ENCODE measurements around the gene KRTAP5-11.
"Not testable (repeated sequence)": the region's sequence is repeated elsewhere in the genome, so short reads cannot be mapped to it uniquely, and the experiment has no call there.

KRTAP5-11 gene

DNA sequence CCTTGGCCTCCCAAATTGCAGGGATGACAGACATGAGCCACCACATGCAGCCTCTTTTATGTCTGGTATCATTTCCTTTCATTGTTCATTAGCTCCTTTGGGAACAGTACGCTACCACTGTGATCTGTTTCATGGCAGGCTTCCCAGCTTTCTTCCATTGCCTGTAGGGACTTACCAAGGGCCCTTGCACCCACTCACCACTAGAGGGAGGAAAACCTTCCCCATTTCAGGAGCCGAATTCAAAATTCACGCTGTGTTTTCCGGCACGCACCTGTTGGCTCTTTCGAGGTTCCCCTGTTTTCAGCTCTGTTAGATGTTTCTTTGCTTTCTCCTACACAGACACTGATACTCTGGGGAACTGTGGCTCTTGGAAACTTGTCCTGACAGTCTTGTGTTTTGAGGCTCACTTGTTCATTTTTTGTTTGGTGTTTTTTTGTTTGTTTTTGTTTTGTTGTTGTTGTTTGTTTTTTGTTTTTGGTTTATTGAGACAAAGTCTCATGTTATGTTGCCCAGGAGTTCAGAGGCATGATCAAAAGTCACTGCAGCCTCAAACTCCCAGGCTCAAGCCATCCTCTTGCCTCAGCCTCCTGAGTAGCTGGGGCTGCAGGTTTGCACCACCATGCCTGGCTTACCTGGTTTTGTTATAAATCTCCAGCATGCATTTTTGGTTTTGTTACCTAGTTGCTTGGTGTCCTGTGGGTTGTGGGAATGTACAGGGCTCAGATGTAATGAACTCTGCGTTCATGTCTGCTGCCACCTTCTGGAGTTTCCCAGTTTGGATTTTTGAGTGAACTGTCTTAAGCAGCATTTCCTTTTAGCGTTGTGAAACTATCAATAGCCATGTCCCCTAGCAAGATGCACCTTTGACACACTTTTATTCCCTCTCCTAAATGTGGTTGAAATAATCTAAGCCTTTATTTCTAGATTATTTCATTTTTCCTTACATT, 2.3 kb downstream of the KRTAP5-11 start:
- DNase-seq: no peak

DNA sequence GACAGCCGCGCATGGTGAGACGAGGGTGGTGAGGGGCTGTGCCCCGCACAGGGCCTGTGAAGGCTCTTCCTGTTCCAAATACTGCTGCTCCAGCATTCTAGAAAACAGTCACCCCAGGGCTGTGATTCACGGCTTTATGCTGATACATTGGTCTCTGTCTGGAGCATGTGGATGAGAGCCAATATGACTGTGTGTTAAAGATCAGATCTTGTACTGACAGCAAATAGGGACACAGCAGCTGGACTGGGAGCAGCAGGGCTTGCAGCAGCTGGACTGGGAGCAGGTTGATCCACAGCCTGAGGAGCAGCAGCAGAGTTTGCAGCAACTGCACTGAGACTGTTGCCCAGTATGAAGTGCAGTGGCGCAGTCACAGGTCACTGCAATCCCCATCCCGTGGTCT, 3.2 kb downstream of the KRTAP5-11 start:
- not testable (repeated sequence) for DNase-seq

DNA sequence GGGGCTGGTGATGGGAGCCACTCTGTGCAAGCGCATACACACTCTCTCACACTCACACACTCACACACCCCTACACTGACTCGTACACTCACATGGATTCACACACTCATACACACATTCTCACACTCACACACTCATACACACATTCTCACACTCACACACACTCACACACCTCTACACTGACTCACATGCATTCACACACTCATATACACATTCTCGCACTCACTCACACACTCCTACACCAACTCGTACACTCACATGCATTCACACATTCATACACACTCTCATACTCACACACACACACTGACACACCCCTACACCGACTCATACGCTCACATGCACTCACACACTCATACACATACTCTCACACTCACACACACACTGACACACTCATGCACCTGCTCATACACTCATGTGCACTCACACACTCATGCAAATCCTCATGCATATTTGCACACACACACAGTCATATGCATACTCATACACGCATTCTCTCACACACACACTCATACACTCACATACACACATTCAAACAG, 5.1 kb downstream of the KRTAP5-11 start:
- no peak for DNase-seq

DNA sequence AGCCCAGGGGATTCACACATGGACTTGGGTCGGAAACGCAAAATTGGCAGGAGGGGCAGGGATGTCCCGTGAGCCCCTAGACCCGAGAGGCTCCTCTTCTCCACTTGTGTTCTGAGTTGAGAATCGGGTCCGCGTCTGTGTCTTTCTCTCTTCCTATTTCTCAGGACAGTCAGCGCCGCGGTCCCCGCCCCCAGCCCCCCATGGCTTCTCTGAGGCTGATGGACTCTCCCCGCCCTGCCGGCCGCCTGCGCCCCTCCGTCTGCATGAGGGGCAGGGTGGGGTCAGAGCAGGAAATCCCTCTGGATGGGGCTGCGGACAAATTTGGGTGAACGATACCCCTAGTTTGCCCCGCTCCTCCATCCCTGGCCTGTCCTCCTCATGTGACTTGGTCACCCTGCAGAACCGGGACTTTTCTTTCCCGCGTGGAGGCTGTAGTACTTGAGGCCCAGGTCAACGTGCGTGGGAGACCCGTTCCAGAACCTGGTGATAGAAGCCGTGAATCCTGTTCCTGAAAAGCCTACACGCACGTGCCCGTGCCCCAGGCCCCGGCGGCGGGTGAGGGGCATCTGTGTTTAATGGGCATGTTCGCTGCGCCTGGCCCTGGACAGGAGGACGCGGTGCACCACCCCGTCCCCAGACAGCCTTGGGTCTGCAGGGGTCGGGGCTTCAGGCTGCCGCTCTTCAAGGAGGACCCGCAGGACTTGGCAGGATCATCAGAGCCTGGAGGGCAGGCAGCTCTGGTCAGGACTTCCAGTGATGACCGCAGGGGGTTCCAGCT, 5.8 kb downstream of the KRTAP5-11 start:
- not testable (repeated sequence) for DNase-seq

DNA sequence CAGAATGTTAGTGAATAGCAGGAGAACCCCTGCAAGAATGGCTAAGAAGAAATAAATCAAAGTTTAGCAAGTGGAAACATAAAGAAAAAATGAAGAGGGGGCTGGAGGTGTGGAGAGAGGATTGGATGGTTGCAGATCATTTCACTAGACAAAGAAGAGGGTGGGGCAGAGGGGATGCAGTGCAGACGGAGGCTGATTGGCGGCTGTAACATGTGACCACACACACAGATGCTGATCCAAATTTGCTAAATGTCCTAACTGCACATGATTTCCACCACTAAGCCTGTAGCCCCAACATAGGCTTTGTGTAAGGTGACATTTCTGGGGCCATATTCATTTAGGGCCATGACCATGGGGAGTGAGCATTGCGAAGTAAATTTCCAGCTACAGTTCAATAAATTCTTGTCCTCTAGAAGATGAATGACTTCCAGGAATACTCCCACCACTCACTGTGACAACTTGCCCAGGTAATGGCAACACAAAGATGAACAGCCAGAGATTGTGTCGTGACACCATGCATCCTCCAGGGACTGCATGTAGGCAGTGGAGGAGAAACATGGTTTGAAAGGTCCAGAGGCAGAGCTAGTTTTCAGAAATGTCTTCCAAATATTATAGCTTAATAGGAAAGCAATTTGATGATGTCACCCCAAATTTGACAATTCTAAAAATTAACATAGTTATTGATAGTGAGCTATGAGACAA, 6.8 kb downstream of the KRTAP5-11 start:
- DNase-seq: no peak

DNA sequence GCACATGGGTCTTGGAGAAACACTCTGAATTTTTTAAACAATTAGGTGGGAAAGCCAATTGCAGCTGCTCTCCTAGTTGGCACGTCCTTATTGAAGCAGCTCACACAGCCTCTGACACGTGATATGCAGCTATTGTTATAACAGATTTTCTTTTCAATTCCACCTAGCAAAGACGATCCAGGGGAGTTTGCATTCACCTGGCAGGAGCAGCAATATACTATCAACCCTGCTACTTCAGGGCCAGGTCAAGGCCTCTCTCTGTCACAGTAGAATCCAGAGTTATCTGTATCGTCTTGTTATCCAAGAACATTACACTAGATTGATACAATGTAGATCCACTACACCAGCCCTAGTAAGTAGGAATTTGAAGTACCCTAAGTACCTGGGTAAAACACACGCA, 8.3 kb downstream of the KRTAP5-11 start:
- no peak for DNase-seq

DNA sequence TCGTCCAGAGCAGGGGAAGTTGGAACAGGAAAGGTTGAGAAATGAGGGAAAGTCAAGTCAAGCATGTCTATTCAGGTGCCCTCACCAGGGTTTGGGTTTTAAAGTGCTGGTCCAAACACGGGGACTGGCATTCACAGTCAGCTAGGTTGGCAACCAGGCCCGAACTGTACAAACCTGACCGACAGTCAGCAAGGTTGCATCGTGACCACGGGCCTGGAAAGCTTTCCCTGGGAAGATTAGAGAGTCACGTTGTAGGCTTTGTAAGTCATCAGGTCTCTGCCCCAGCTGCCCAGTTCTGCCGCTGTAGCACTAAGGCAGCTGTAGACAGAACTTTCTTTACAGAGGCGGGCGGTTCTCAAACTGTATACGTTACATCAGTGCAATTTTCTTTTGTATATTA, 9.9 kb downstream of the KRTAP5-11 start:
- no peak for DNase-seq

DNA sequence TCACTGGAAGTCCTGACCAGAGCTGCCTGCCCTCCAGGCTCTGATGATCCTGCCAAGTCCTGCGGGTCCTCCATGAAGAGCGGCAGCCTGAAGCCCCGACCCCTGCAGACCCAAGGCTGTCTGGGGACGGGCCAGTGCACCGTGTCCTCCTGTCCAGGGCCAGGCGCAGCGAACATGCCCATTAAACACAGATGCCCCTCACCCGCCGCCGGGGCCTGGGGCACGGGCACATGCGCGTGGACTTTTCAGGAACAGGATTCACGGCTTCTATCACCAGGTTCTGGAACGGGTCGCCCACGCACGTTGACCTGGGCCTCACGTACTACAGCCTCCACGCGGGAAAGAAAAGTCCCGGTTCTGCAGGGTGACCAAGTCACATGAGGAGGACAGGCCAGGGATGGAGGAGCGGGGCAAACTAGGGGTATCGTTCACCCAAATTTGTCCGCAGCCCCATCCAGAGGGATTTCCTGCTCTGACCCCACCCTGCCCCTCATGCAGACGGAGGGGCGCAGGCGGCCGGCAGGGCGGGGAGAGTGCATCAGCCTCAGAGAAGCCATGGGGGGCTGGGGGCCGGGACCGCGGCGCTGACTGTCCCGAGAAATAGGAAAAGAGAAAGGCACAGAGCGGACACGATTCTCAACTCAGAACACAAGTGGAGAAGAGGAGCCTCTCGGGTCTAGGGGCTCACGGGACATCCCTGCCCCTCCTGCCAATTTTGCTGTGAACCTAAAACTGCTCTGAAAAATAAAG, 11.4 kb downstream of the KRTAP5-11 start:
- not testable (repeated sequence) for DNase-seq

DNA sequence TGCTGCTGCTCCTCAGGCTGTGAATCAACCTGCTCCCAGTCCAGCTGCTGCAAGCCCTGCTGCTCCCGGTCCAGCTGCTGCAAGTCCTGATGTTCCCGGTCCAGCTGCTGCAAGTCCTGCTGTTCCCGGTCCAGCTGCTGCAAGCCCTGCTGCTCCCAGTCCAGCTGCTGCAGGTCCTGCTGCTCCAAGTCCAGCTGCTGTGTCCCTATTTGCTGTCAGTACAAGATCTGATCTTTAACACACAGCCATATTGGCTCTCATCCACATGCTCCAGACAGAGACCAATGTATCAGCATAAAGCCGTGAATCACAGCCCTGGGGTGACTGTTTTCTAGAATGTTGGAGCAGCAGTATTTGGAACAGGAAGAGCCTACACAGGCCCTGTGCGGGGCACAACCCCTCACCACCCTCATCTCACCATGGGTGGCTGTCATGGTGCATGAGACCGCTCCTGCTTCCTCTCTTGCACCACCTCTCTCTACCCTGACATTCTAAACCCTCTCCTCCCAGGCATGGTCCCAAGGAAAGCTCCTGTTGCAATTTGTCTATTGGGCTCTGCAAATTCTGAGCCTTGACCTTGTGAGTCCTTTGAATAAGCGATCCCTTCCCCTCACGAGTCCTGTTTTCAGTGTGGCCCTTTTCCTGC, 13.8 kb downstream of the KRTAP5-11 start:
- no peak for DNase-seq

DNA sequence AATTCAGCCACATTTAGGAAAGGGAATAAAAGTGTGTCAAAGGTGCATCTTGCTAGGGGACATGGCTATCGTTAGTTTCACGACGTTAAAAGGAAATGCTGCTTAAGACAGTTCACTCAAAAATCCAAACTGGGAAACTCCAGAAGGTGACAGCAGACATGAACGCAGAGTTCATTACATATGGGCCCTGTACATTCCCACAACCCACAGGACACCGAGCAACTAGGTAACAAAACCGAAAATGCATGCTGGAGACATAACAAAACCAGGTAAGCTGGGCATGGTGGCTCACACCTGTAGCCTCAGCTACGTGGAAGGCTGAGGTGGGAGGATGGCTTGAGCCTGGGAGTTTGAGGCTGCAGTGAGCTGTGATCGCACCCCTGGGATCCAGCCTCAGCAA, 15.0 kb downstream of the KRTAP5-11 start:
- DNase-seq: not testable (repeated sequence)

DNA sequence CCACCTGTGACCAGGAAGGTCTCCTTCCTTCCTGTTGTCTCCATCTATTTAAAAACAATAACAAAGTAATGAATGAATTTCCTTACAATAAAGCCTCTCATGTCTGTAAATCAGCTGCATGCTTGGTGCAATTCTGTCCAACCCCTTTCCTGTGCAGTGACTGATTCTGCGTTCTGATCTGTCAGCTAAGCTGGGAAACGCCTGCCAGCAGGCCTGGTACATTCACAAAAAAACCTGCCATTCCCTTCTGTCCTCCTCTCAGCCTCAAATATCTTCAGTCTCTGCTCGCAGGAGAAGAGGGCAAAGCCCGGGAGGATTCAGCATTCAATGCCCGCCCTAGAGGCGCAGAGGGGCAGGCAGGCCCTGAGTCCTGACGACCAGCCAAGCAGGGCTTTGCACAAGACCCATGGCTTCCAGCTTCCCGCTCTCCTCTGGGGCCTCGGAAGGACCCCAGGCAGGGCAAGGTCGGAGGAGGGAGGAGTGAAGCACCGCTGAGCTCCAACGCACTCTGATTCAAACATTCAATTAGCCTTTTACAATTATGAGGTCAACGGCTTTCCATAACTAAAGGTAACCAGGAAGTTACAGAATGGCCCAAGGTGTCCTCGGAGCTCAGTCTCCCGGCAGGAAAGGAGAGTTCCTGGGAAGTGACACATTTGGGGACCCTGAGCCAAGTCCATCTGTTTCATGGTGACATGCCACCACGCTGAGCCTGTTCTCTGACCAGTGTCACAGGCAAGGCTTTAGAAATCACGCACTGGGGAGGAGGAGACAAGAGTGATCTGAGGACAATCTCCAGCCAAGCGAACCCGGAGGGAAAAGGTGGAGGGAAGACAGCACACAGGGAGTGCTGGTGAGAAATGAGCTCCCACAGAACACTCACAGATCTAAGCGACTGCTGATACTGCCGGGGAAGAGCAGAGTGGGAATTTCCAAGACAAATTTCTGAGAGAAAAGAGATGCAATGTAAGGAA, 15.8 kb downstream of the KRTAP5-11 start:
- DNase-seq: not testable (repeated sequence)

DNA sequence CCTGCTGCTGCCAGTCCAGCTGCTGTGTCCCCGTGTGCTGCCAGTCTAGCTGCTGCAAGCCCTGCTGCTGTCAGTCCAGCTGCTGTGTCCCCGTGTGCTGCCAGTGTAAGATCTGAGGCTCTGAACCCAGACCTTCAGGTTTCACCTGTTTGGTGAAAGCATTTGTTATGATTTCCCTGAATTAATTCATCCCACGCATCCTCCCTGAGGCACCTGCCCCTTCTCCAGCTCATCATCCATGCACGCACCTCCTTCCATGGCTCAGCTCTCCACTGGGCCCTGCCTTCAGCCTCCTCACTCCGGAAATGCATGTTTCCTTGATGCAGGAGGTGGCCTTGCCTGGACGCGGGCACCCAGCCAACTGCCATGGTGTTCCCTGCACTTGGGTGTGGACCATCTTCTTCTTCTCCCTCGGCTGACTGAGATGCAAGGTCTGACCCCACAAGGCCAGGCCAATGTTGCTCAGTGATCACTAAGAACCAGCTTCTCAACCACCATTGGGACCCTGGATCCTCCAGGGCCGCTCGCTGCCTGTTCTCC, 16.5 kb downstream of the KRTAP5-11 start:
- no peak for DNase-seq

DNA sequence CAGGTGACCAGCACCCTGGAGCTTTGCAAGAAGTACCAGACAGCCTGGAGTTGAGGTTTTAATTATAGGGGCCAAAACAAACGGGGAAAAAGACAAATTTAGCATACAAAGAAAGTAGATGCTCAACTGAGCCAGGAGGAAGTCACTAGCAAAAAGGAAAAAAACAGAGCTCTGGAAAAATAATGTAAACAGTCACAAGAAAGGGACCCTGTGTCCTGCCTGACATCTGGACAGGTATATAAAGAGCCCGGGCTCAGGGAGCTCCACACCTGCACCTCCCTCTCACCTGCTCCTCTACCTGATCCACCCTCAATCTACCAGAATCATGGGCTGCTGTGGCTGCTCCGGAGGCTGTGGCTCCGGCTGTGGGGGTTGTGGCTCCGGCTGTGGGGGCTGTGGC, 17.4 kb downstream of the KRTAP5-11 start, which contains the start of gene KRTAP5-10:
KRTAP5-10 (plus strand) TSS at position 301 of the 400 bp plus-strand sequence; CDS start at position 326, 25 bp downstream.
- DNase-seq: no peak

DNA sequence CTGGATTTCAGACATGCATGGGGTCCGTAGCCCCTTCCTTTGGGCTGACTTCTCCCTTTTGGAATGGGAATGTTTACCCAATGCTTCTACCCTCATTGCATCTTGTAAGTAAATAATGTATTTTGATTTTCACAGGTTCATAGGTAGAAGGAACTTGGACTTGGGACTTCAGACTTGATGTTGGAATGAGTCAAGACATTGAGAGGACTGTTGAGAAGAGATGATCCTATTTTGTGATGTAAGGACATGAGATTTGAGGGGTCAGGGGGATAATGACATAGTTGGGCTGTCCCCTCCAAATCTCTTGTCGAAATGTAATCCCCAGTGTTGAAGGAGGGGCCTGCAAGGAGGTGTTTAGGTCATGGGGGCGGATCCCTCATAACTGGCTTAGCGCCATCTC, 18.2 kb downstream of the KRTAP5-11 start:
- no peak for DNase-seq

DNA sequence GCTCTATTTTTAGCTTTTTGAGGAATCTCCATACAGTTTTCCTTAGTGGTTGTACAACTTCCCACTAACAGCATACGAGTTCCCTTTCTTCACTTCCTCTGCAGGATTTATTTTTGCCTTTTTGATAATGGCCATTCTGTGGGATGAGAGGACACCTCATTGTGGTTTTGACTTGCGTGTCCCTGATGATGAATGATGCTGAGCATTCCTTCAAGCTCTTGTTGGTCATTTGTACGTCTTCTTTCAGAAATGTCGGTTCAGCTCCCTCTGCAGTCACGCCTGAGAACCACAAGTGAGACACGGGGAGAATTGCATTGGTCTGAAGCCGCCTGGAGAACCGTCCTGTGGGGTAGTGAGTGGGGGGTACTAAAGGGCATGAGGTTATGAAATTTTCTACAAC, 19.3 kb downstream of the KRTAP5-11 start:
- DNase-seq: no peak

DNA sequence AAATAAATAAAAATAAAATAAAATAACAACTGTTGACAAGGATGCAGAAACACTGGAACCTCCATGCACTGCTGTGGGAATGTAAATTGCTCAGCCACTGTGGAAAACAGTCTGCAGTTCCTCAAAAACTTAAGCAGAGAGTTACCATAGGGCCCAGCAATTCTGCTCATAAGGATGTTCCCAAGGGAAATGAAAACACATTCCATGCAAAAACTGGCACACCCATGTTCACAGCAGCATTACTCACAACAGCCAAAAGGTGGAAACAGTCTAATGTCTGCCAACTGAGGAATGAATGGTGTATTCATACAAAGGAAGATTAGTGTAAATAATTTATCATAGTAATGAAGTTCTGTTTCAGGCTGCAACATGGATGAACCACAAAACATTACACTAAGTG, 20.6 kb downstream of the KRTAP5-11 start:
- no peak for DNase-seq

DNA sequence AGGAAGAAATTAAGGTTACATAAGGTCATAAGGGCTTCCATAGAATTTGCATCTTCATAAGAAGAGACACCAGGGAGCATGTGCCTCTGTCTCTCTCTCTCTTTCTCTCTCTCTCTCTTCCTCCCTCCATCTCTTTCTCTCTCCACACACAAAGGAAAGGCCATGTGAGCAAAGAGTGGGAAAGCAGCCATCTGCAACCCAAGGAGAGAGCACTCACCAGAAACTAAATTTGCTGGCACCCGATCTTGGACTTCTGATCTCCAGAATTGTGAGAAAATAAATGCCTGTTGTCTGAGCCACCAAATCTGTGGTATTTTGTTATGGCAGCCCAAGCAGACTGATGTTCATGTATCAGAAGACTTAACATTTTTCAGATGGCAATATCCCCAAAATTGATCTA, 23.7 kb downstream of the KRTAP5-11 start:
- DNase-seq: no peak

DNA sequence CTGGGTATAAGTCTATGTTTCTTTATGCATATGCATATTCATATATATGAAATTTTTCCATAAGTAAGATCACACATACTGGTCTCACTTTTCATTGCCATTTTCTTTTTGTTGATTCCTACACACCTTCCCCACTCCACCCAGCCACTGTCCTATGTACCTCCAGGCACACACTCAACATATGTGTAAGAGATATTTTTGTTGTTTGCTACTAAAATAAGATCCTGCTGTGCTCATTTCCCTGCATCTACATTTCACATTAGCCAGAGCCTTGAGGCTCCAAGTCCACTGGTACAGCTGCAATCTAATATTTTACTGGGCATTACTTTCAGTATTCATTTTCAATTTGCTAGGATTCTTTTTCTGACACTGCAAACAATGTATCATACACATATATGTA, 25.4 kb downstream of the KRTAP5-11 start:
- DNase-seq: no peak

DNA sequence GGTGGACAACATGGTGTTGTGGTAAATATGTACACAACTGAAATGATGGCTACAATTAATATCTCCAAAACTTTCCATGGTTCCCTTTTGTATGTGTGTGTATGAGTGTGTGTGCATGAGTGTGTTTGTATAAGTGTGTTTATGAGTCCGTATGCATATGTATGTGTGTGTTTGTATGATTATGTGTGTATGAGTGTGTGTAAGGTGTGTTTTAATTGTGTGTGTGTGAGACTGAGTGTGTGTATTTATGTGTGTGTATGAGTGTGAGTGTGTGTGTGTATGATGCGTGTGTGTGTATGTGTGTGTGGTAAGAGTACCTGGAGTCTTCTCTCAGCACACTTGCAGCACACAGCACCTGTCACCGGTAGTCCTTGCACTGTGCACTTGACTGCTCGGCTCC, 26.7 kb downstream of the KRTAP5-11 start:
- DNase-seq: no peak

DNA sequence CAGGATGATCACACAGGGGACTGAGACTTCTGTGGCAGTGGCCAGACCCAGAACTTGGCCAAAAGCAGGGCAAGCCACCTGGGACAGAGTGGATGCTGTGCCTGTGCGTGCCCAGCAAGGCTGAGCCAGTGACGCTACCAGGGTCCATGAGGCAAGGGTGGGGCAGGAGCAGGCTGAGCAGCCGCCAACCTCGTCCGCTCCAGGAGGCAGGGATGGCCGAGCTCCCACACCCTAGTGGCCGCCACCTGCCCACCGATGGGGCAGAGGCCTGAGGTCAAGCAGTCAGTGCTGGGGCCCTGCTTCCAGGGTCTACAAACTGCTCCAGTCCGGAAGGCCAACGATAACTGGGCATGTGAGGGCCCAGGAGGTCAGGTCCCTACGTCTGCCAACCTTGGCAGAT, 27.2 kb downstream of the KRTAP5-11 start:
- DNase-seq: no peak
